ENCODE data around the gene DSP.

Gene DSP

GRCh38 chr6:7579851-7580250 lies 38.4 kb downstream of the DSP start:
- Mint-ChIP-seq H3K27me3 (peaks cover 20 to 31% of the 10 kb centered on the region in 2 donors), H3K4me3 (no peak overlapping the region), H3K4me1 (ENCODE audit: low read depth in 2 of 2) (no peaks in the 10 kb centered on the region), H3K9me3 (no peaks in the 10 kb centered on the region), H3K27ac (no peak overlapping the region), H3K36me3 (ENCODE audit: insufficient read depth) (no peaks in the 10 kb centered on the region)
- ATAC-seq (replicated peaks) (no peak), DNase-seq (no peak)

DNA sequence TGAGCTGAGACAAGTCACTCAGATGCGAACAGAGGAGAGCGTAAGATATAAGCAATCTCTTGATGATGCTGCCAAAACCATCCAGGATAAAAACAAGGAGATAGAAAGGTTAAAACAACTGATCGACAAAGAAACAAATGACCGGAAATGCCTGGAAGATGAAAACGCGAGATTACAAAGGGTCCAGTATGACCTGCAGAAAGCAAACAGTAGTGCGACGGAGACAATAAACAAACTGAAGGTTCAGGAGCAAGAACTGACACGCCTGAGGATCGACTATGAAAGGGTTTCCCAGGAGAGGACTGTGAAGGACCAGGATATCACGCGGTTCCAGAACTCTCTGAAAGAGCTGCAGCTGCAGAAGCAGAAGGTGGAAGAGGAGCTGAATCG lies 39.1 kb downstream of the DSP start:
- DNase-seq (no peak), ATAC-seq (replicated peaks) (no peak)
- Mint-ChIP-seq H3K27me3 (peaks cover 20 to 37% of the 10 kb centered on the region in 2 donors), H3K9me3 (no peaks in the 10 kb centered on the region), H3K4me1 (ENCODE audit: low read depth in 2 of 2) (no peaks in the 10 kb centered on the region), H3K27ac (no peak overlapping the region), H3K4me3 (no peak overlapping the region), H3K36me3 (ENCODE audit: insufficient read depth) (no peaks in the 10 kb centered on the region)

GRCh38 chr6:7580927-7581618 lies 39.6 kb downstream of the DSP start:
- H3K4me3 Mint-ChIP-seq = no peak overlapping the region
- H3K9me3 Mint-ChIP-seq = no peaks in the 10 kb centered on the region
- no peak for DNase-seq
- no peaks in the 10 kb centered on the region for H3K36me3 Mint-ChIP-seq (ENCODE audit: insufficient read depth)
- H3K4me1 Mint-ChIP-seq (ENCODE audit: low read depth in 2 of 2) = no peaks in the 10 kb centered on the region
- no peak overlapping the region for H3K27ac Mint-ChIP-seq
- peaks cover 20 to 37% of the 10 kb centered on the region in 2 donors for H3K27me3 Mint-ChIP-seq
- no peak for ATAC-seq (replicated peaks)

- H3K27me3 Mint-ChIP-seq = peaks cover 10 to 26% of the 10 kb centered on the region in 2 donors
- no peak overlapping the region for H3K27ac Mint-ChIP-seq
- H3K9me3 Mint-ChIP-seq = no peaks in the 10 kb centered on the region
- DNase-seq (no peak), ATAC-seq (replicated peaks) (no peak)
- H3K4me3 Mint-ChIP-seq = no peak overlapping the region
- H3K4me1 Mint-ChIP-seq (ENCODE audit: low read depth in 2 of 2) = peaks cover 8 to 11% of the 10 kb centered on the region in 2 donors
- H3K36me3 Mint-ChIP-seq (ENCODE audit: insufficient read depth) = peaks cover under 1% of the 10 kb centered on the region
These were observed 43.9 kb downstream of the DSP start for GRCh38 chr6:7585287-7585930.

GRCh38 chr6:7587631-7588100 lies 46.2 kb downstream of the DSP start:
- H3K9me3 Mint-ChIP-seq = no peaks in the 10 kb centered on the region
- peaks cover 7 to 21% of the 10 kb centered on the region in 2 donors for H3K27me3 Mint-ChIP-seq
- DNase-seq = no peak
- peaks cover 4% of the 10 kb centered on the region for H3K36me3 Mint-ChIP-seq (ENCODE audit: insufficient read depth)
- peaks cover 23 to 27% of the 10 kb centered on the region in 2 donors for H3K4me1 Mint-ChIP-seq (ENCODE audit: low read depth in 2 of 2)
- no peak overlapping the region for H3K4me3 Mint-ChIP-seq
- H3K27ac Mint-ChIP-seq = no peak overlapping the region
- no peak for ATAC-seq (replicated peaks)

GRCh38 chr6:7588506-7588905 lies 47.0 kb downstream of the DSP start:
- H3K4me1 Mint-ChIP-seq (ENCODE audit: low read depth in 2 of 2) = peaks cover 27 to 35% of the 10 kb centered on the region in 2 donors
- H3K27ac Mint-ChIP-seq = no peak overlapping the region
- DNase-seq (no peak), ATAC-seq (replicated peaks) (no peak)
- H3K27me3 Mint-ChIP-seq = peaks cover 0 to 16% of the 10 kb centered on the region in 2 donors
- H3K36me3 Mint-ChIP-seq (ENCODE audit: insufficient read depth) = peaks cover 4% of the 10 kb centered on the region
- H3K9me3 Mint-ChIP-seq = no peaks in the 10 kb centered on the region
- no peak overlapping the region for H3K4me3 Mint-ChIP-seq

GRCh38 chr6:7589221-7589620 lies 47.8 kb downstream of the DSP start:
- peaks cover 27 to 35% of the 10 kb centered on the region in 2 donors for H3K4me1 Mint-ChIP-seq (ENCODE audit: low read depth in 2 of 2)
- peak overlapping the region; percentile 92 to 99 for H3K27ac Mint-ChIP-seq
- no peaks in the 10 kb centered on the region for H3K9me3 Mint-ChIP-seq
- no peak for ATAC-seq (replicated peaks)
- peaks cover 0 to 12% of the 10 kb centered on the region in 2 donors for H3K27me3 Mint-ChIP-seq
- H3K4me3 Mint-ChIP-seq = peak overlapping the region; percentile 99 to 100
- peaks cover 4% of the 10 kb centered on the region for H3K36me3 Mint-ChIP-seq (ENCODE audit: insufficient read depth)
- no peak for DNase-seq

- peak; percentile 99 for ATAC-seq (replicated peaks)
- H3K27ac Mint-ChIP-seq = peak within 1 kb of the TSS; percentile 92 to 99
- H3K36me3 Mint-ChIP-seq (ENCODE audit: insufficient read depth) = peaks cover 4% of the 10 kb centered on the region
- peaks cover 0 to 2% of the 10 kb centered on the region in 2 donors for H3K27me3 Mint-ChIP-seq
- no peaks in the 10 kb centered on the region for H3K9me3 Mint-ChIP-seq
- H3K4me3 Mint-ChIP-seq = peak within 1 kb of the TSS; percentile 99 to 100
- H3K4me1 Mint-ChIP-seq (ENCODE audit: low read depth in 2 of 2) = peaks cover 27 to 35% of the 10 kb centered on the region in 2 donors
- peak; percentile 88 to 93 (median 90) for DNase-seq
These were observed 48.8 kb downstream of the DSP start, which contains the start of gene SNRNP48 for GRCh38 chr6:7589949-7590917. SNRNP48 (plus strand) TSS chr6:7590198; CDS start chr6:7590258, 60 bp downstream.

DNA sequence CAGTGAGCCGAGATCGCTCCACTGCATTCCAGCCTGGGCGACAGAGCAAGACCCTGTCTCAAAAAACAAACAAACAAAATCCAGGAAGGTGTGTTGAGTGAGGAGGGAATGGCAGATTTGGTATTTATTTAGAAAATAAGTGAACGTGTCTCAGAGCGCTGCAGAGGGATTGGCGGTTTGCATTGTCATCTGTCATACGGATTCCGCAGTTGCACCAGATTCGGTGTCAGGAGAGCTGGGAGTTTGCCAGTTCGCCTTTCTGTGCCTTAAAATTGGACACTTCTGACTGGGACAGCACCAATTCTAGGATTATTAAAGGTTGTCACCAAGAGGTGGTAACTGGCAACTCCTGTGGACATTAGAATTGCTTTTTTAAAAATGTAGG lies 49.4 kb downstream of the DSP start:
- no peaks in the 10 kb centered on the region for H3K27me3 Mint-ChIP-seq
- no peaks in the 10 kb centered on the region for H3K9me3 Mint-ChIP-seq
- peaks cover 7% of the 10 kb centered on the region for H3K36me3 Mint-ChIP-seq (ENCODE audit: insufficient read depth)
- H3K27ac Mint-ChIP-seq = peak overlapping the region; percentile 92 to 99
- H3K4me3 Mint-ChIP-seq = peak overlapping the region; percentile 99 to 100
- peaks cover 27 to 35% of the 10 kb centered on the region in 2 donors for H3K4me1 Mint-ChIP-seq (ENCODE audit: low read depth in 2 of 2)
- DNase-seq (no peak), ATAC-seq (replicated peaks) (no peak)

DNA sequence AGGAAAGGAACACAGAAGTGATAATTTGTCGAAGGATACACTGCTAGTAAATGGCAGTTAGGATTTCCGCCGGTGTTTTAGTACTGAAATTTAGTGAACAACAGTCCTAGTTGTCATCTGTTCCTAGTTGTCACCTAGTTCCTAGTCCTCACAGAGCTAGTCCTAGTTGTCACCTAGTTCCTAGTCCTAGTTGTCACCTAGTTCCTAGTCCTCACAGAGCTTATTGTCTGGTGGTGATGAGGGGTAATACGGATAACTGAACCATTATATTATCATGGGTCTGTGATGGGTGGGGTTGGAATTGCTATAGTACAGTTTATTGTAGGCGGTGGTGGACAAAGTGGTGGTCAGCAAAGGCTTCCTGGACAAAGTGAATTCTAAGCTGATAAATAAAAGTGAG lies 50.3 kb downstream of the DSP start:
- Mint-ChIP-seq H3K9me3 (no peaks in the 10 kb centered on the region), H3K36me3 (ENCODE audit: insufficient read depth) (peaks cover 10% of the 10 kb centered on the region), H3K4me1 (ENCODE audit: low read depth in 2 of 2) (peaks cover 27 to 35% of the 10 kb centered on the region in 2 donors), H3K27me3 (no peaks in the 10 kb centered on the region), H3K4me3 (peak overlapping the region; percentile 99 to 100), H3K27ac (peak overlapping the region in 1 of 2 donors; percentile 14)
- no peak for DNase-seq
- no peak for ATAC-seq (replicated peaks)

GRCh38 chr6:7593229-7593628 lies 51.8 kb downstream of the DSP start:
- DNase-seq (no peak), ATAC-seq (replicated peaks) (no peak)
- Mint-ChIP-seq H3K27me3 (no peaks in the 10 kb centered on the region), H3K4me1 (ENCODE audit: low read depth in 2 of 2) (peaks cover 27 to 35% of the 10 kb centered on the region in 2 donors), H3K27ac (peak overlapping the region in 1 of 2 donors; percentile 7), H3K4me3 (no peak overlapping the region), H3K9me3 (no peaks in the 10 kb centered on the region), H3K36me3 (ENCODE audit: insufficient read depth) (peaks cover 20% of the 10 kb centered on the region)

DNA sequence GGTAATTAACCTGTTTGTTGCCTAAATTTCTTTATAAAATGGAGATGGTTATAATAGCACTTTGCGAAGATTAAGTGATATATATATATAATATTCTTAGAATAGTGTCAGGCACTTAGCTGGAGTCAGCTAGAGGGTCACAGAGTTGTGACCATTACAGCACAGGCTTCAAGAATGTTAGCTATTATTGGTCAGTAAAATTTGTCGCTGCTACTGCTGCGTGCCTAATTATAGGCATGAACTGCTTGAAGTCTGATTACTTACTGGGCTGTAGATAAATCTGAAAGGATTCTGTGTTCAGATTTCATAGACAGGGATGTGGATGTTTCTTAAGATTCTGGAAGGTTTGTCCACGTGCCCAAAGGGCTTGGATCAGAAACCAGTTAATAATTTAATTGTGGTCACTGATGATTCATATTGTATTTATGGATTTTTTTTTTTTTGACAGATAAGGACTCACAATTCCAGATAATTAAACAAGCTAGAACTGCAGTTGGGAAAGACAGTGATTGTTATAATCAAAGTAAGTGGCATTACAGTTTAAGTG lies 53.2 kb downstream of the DSP start:
- H3K9me3 Mint-ChIP-seq = no peaks in the 10 kb centered on the region
- no peaks in the 10 kb centered on the region for H3K27me3 Mint-ChIP-seq
- H3K36me3 Mint-ChIP-seq (ENCODE audit: insufficient read depth) = peaks cover 32% of the 10 kb centered on the region
- H3K4me1 Mint-ChIP-seq (ENCODE audit: low read depth in 2 of 2) = peaks cover 25 to 30% of the 10 kb centered on the region in 2 donors
- peak overlapping the region in 1 of 2 donors; percentile 5 for H3K27ac Mint-ChIP-seq
- no peak for ATAC-seq (replicated peaks)
- H3K4me3 Mint-ChIP-seq = no peak overlapping the region
- no peak for DNase-seq

DNA sequence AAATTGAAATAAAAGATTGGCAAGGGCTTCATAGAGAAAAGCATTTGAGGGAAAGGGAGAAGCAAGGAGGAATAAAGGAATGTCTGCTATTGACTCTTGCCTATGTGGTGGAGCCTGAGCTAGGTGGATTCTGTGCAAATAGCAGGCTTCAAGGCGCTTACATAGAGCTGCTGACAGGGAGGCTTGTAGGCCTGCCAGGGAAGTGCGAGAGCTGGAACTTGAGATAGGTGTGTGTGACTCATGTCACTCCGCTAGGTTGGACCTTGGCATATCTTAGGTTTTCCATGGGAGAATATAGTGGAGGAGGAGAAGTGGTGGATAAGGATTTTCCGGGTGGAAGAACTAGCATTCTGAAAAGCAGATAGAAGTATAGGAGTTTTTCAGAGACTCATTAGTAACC lies 62.5 kb downstream of the DSP start:
- no peak for DNase-seq
- H3K27ac Mint-ChIP-seq = peak overlapping the region in 1 of 2 donors; percentile 29
- no peak for ATAC-seq (replicated peaks)
- no peak overlapping the region for H3K4me3 Mint-ChIP-seq
- no peaks in the 10 kb centered on the region for H3K4me1 Mint-ChIP-seq (ENCODE audit: low read depth in 2 of 2)
- H3K27me3 Mint-ChIP-seq = no peaks in the 10 kb centered on the region
- no peaks in the 10 kb centered on the region for H3K9me3 Mint-ChIP-seq
- peaks cover 90% of the 10 kb centered on the region for H3K36me3 Mint-ChIP-seq (ENCODE audit: insufficient read depth)
